ENCODE results near the gene SEMA4G. TPM values are rescaled to one million over a fixed set of nuclear protein-coding genes. Genes with fewer than 3 reads are reported as not detected.

The SEMA4G gene
- total RNA-seq, 1 donor, result 0.54 TPM

DNA sequence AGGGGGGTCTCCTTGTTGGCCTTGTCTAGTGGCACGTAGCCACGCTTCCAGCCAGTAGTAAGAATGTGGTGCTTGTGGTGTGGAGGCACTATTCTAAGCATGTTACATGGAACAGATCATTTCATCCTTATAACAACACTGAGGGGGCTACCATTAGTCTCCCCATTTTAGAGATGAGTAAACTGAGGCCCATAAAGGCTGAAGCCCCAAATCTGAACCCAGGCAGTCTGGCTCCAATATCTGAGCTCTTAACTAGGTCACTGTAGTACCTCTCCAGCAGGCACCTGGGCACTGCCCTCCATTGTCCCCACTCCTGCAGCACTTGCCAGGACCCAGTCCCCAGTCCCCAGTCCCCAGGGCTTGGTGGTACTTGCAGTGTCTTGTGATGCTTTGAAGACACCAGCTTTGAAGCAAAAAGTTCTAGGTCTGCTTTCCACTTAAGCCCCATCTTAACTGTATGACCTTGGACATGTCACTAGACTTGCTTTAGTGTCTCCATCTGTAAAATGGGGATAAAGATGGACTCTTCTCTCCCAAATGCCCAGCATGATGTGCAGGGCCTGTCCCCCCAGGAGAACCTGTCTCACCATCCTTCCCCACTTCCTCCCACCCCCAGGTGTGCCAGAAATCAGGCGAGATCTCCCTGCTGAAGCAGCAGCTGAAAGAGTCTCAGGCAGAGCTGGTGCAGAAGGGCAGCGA is 36.7 kb downstream of the SEMA4G start:
- DNase-seq (ENCODE audit: low read depth in 2 of 3, low spot score in 2 of 3), result no peak

DNA sequence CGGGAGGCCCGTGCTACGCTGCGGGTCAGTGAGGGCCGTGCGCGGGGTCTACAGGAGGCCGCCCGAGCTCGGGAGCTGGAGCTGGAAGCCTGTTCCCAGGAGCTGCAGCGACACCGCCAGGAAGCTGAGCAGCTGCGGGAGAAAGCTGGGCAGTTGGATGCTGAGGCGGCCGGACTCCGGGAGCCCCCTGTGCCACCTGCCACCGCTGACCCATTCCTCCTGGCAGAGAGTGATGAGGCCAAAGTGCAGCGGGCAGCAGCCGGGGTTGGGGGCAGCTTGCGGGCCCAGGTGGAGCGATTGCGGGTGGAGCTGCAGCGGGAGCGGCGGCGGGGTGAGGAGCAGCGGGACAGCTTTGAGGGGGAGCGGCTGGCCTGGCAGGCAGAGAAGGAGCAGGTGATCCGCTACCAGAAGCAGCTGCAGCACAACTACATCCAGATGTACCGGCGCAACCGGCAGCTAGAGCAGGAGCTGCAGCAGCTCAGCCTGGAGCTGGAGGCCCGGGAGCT is 37.3 kb downstream of the SEMA4G start:
- DNase-seq (ENCODE audit: low read depth in 2 of 3, low spot score in 2 of 3), result no peak

DNA sequence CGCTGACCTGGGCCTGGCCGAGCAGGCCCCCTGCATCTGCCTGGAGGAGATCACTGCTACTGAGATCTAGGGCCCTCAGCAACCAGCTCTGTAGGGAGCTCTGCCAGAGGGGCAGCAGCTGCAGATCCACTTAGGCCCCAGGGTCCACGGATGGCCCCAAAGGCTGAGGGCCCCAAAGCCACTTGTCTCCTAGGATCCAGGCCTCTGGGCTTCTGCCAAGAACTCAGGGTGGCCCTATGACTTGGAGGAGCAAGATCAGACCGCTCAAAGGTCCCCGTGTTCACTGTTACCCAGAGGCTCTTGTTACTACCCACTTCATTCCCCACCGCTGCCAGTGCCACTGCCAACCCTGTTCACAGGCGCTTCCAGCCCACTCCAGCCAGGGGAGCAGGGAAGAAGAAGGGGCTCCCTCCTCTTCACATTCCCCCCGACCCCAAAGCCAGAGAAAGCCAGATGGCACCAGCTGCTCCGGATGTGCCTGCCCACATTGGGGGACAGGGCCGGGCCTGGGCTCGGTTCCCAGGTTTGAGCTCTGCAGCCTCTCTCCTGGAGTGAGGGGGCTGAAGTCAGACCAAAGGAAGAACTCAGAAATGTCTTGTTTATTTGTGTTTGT is 37.9 kb downstream of the SEMA4G start:
- no peak for DNase-seq (ENCODE audit: low read depth in 2 of 3, low spot score in 2 of 3)

DNA sequence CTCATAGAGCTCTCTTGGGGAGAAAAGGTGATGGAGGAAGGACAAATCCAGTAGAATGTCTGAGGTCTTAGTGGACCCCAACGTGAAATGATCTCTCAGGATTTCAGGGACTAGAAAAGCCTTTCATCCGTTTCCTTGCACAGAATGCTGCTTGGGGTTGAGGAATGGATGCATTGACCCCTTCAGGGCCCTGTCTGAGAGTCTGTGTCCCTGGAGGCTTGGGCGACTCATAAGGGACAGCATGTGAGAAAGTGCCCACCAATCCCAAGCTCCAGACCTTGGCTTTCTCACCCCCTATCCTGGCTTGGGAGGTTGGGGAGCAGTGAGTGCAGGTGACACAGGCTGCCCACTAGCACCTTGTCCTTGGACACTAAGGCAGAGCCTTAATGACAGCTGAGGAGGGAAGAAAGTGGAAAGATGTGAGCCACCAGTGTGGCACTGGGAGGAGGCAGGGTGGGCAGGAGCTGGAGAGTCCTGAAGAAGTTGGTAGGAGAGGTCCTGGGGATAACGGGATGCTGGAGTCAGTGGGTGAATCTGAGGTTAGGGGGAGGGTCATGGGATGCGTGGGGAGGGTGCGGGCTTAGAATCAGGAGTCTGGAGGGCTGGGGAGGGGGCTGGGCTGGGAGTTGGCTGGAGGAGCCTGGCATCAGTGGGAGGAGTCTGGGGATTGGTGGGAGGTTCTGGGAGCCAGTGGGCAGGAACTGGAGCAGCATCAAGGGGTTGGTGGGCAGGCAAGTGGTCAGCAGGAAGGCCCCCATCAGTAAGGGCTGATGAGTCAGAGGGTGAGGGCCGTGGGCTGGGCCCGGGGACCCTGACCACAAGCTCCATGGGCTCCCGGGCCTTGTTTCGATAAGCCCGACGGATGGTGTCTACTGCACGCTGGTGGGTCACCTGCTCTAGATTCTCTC is 38.9 kb downstream of the SEMA4G start:
- DNase-seq (ENCODE audit: low read depth in 2 of 3, low spot score in 2 of 3), result no peak

DNA sequence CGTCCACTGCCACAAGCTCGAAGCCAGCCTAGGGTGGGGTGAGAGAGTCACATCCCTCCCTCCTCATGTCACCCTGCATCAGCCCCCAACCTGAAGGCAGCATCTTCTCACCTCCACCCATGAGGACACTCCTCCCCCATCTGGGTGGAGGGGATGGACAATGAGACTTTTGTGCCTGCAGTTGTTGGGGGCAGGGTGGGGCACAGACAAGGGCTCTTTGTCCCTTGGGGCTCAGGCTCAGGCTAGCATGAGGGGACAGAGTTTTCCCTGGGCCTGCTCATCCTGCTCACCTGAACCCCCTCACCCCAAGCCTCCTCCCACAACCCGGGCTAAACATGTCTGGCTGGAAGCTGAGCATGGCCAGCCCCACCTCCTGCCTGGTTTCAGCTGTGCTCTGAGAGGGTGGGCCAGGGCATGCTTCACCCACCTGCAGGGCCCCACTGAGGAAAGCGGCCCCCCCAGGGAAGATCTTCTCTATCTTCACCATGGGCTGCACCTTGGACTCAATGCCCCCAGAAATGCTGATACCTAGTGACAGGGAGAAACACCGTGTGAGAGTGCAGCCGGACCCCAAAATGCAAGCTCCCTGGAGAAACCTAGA is 39.6 kb downstream of the SEMA4G start:
- no peak for DNase-seq (ENCODE audit: low read depth in 2 of 3, low spot score in 2 of 3)

DNA sequence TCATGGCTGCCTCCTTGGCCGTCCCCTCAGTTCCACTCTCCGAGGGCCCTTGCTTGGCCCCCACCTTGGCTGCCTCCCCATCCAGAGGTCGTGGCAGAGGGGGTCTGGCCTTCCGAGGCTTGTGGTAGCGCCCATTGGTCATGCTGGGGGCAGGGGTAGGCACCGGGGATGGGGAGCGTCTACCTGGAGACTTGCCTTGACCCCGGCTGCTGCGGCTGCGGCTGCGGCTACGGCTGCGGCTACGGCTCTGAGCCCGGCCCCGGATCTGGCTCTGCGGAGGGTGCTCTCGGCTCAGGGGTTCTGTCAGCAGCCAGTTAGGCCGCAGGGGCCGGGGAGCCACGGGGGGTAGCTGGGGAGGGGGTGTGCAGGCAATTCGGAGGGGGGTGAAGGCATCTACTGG is 41.0 kb downstream of the SEMA4G start:
- DNase-seq (ENCODE audit: low read depth in 2 of 3, low spot score in 2 of 3), result no peak

DNA sequence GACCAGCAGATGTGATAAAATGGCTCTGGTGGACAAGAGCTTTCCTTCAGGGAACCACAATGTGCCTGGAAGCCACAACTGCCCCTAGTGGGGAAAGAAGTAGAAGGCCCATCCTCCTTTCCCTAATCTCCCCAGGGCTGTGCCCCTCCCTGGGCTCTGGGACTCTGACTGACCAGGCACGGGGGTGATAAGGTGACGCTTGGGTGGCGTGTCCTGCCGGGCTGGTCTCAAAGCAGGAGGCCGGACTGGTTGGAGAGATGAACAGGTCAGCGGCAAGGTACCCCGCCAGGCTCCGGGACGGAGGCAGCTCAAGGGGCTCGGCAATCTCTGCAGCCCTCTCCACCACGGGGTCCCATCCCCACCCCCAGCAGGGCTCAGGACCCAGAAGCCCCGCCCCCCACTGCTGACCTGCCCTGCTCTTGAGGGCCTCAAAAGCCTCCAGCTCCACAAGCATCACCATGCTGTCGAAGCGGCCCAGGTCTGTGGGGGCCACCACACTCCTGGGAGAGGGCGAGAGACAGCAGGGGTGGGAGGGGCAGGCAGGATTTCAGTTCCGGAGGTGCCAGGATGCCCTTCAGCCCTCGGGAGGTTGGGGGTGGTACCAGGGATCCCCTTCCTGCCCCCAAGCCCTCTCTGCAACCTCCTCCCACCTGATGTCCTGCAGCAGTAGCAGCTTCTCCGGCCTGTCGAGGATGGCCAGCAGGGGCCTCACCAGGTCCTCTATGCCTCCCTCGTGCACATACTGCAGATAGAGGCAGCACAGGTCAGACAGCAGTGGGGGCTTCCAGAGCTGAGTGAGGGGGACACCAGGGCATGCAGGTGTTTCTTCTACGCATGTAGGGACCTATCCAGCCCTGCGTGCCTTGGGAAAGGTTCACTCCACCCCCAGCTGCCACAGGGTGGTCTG is 42.5 kb downstream of the SEMA4G start:
- no peak for DNase-seq (ENCODE audit: low read depth in 2 of 3, low spot score in 2 of 3)

DNA sequence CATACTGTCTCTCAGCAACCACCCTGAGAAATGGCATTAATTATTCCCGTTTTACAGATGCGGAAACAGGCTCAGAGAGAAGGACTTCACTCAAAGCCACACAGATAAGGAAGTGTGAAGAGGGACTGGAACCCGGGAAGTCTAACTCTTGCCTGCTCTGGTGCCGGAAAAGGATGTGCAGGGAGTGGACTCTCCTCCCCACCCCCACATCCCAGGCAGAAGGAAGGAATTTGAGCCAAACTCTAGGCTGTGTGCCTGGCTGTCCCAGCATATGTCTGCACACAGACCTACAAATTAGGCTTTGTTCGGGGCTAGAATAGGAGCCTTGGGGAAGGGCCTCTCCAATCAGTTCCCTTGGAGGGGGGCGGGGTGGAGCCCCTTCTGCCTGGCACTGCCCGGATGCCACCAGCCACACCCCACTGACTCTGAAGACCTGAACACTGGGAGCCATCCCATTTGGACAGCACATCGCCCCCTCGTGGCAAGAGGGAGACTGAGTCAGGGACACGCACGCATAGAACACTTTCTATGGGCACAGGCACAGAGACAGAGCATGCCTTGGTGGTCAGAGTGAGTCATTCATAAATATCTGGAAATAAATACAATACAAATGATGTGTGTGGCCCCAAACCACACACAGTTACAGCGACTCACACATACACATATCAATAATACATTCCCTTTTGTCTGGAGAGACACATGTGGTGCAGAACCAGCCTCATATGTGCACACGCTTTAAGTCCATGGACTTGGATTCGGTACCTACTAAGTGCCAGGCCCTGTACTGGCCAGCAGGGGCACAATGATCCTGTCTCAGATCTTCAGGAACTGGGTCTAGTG is 43.4 kb downstream of the SEMA4G start:
- peak; percentile 48 to 95 (median 86) for DNase-seq (ENCODE audit: low read depth in 2 of 3, low spot score in 2 of 3)

DNA sequence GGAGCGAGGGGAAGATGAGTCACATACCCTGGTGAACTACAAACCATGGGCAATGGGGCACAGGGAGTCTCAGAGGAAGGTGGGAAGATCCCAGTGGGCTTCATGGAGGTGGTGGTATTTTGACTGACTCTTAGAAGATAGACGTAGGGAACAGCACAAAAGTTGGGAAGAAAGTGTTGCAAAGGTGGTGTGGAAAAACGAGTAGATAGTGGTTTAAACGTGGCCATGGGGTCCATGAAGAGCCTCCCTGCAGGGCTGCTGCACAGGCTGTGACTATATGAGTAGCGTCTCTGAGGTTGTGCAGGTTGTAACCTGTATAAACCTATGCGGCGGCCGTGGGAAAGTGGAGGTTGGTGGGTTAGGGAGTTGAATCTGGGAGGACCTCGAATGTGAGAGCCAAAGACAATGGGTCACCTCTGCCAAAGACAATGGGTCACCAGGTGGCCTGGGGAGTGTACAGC is 44.1 kb downstream of the SEMA4G start:
- DNase-seq (ENCODE audit: low read depth in 2 of 3, low spot score in 2 of 3), result no peak

DNA sequence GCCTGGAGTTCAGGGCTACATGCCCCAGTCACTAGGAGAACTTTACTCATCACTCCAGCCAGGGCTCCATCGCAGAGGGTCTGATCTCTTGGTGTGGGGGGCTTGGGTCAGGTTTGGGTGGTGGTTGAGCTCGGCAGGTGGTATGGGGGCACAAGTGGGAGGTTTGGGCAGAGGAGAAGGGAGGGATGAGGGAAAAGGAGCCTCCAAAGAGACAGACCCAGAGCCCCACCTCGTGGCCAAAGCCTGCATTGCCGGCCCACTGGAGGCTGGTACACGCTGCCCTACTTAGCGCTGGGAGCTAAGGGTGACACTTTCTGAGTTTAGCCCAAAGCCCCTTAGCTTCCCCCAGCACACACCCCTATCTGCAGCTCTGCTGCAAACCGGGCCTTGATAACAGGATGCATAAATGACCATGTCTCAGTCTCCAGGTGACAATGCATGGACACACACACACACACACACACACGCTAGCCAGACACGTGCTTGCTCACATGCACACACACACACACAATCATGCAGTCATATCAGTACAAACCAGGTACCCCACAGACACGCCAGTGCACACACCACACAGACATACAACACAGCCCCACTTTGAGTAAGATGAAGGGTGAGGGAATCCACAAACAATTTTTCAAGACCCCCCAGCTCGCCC is 45.1 kb downstream of the SEMA4G start:
- DNase-seq (ENCODE audit: low read depth in 2 of 3, low spot score in 2 of 3), result peak; percentile 42 to 71 (median 60)

DNA sequence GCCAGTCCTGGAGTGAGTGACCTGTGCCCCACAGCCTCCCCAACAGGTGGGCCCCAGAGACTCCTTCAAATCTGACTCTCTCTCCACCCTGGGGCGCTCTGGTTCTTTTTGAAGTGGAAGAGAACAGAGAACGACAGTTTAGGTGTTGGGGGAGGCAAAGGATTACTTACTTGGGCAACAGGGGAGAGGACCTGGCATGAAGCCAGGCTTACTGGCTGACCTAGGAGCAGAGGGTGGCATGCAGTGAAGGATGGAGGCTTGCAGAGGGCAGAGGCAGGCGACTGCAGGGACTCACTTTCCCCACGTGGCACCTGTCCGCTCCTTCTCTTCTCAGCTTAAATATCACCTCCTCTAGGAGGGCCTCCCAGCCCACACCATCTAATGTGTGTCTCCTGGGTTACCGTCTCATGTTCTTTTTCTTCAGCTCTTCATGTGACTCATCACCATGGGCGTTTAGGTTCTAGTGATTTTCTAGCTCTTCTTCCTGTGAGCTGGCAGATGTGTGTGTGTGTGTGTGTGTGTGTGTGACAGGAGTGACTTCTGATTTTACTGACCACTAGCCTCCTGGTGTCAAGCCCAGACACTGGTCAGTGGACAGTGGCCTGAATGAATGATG is 45.8 kb downstream of the SEMA4G start:
- no peak for DNase-seq (ENCODE audit: low read depth in 2 of 3, low spot score in 2 of 3)

DNA sequence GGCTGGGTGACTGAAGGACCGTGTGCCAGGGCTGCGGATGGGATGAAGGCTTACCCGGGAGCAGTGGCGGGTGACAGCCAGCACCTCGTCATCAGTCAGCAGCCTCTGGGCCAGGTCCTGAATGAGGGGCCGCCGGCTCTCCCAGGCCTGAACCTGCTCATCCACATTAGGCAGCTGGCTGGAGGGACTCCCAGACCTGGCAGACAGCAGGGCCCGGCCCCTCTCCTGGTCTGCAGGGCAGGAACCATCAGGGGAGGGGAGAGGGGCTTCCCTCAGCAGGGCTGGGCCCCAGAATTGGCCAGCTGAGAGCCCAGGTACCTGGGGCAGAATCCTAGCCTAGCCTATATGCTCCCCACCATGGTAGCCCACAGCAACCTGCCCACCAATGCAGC is 46.3 kb downstream of the SEMA4G start:
- DNase-seq (ENCODE audit: low read depth in 2 of 3, low spot score in 2 of 3), result no peak

DNA sequence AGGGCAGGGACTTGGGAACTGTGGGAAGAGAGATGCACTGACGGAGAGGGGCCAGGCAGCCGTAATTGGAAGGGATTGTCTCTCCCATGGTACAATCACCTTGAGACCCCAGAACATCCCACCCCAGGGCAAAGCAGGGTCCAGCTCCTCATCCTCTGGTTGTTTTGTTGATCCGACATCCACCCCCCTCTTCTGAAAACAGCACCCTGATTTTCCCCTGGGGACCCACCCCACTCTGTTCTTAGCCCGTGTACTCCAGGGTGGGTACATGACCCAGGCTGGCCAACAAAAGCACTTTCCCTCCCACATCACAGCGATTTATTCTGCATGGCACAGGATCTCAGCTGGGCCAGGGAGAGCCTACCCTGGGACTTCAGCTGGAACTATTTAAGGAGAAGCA is 47.5 kb downstream of the SEMA4G start:
- DNase-seq (ENCODE audit: low read depth in 2 of 3, low spot score in 2 of 3), result no peak

DNA sequence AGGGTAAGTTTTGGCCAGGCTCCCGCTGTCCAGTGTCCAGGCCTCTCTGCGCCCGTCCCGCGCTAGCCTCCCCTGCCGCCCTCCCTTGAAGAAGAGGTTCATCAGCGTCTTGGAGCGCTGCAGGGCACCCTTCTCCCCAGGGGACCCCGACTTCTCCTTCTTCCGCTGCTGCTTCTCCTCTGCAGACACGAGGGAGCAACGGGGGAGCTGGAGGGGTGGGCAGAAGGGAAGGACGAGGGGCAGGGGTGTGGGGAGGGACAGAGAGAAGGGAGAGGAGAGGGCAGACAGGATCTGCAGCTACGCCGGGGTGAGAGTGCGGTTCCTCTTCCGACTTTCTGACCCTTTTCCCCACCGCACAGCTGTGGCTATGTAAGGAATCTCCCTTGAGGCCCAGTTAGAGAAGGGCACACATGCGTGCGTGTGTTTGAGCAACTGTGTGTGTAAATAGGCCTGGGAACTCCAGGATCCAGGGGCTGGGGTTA is 48.9 kb downstream of the SEMA4G start:
- no peak for DNase-seq (ENCODE audit: low read depth in 2 of 3, low spot score in 2 of 3)

DNA sequence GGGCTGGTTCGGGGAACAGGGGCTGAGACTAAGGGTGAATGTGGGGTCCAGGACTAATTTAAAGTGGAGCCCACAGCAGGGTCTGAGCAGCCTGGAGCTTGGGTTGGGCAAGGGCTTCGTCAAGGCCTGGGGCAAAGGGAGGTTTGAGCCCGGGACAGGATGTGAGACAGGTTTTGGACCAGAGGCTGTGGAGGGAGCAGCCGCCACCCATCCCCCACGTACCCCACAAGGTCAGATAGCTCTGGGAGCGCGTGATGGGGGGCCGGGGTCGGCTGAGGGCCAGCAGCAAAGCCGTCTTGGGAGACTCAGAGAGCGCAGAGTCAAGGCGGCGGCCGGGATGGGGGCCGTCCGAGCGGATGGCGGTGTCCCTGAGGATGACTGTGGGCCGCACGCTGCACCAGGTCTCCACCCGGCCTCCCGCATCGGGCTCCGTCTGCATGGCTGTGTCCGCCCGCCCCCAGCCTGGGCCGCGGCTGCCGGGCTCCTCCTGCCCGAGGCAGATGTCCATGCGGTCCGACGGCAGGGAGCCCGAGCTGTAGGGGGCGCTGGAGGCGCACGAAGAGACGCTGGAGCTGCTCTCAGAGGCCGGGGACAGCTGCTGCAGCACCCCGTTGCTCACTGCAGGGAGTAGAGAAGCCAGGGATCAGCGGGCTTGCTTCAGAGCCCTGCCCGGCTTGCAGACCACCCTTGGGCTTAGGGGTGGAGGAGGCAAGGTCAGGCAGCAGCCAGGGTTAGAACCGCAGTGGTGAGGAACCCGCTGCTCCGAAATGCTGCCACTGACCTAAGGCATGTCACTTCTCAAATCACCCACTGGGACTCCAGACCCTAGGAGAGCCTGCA is 49.5 kb downstream of the SEMA4G start:
- DNase-seq (ENCODE audit: low read depth in 2 of 3, low spot score in 2 of 3), result peak in 2 of 3 donors; percentile 77 to 85
